HG02840 (cell line): ENCODE measurements around the gene SOAT1.
"Not testable (repeated sequence)": the region's sequence is repeated elsewhere in the genome, so short reads cannot be mapped to it uniquely, and the experiment has no call there.

Experiments used
- ATAC-seq: cut with Tn5 transposase; IDR thresholded peaks from one replicate; pipeline ENCODE4 v1.9.1; 2021; ENCODE audit warnings: mild to moderate bottlenecking, moderate library complexity, moderate number of reproducible peaks; ENCODE audit not compliant: unreplicated experiment, low FRiP score

The SOAT1 gene

DNA sequence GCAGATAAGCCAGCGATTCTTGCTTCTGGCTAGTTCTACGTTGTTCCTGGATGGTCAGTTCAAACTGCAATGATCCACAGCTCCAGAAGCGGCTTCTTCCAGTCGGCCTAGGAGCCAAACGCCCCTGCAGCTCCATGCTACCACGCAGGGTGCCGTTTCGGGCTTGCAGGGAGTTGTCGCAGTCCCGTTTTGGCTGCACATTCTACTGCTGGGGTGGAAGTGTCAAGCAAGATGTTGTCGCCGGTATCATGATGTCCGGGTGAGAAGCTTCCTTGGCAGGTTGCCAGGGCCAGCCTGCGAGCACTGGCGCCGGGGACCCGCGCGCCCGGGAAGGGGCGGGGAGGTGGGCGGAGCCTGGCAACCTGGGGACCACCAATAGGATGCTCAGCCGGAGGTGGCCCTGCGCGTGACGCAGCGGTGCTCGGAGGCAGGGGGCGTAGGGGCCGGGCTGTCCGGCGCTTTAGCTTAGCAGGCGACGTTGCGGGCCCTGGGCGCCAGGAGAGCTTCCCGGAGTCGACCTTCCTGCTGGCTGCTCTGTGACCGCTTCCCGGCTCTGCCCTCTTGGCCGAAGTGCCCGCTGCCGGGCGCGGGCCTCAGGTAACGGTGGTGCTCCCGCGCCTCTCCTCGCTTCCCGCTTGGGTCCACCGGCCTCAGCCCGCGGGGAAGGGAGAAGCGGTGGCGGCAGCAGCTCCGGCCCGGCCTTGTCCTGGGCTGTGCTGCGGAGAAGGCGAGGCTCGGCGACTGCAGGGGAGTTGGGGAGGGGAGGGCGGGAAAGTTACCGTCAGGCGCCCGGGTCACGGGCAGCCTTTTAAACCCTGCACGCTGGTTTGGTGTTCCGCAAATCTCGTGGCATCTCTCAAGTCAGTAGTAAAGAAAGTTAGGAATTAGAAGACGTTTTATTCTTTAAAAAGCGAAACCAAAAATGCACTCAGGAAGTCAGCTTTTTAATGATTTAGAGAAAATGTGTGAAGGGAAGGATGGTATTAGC is at the start of gene SOAT1:
Gene SOAT1, plus strand, starts transcription at position 458 of the 988 bp plus-strand sequence. CDS start 8,888 bp downstream, outside the sequence.
- ATAC-seq: peak; percentile 98

- not testable (repeated sequence) for ATAC-seq
These were observed 48.2 kb upstream of the SOAT1 start for GRCh38 chr1:179245426-179245825.

DNA sequence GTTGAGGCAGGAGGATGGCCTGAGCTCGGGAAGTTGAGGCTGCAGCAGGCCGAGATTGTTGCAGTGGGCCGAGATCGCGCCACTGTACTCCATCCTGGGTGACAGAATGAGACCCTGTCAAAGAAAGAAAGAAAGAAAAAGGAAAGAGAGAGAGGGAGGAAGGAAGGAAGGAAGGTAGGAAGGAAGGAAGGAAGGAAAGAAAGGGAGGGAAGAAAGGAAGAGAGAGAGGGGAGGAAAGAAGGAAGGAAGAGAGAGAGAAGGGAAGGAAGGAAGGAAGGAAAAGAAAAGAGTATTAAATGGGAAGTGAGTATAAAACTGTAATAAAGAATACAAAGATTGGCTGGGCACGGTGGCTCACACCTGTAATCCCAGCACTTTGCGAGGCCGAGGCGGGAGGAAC is 45.7 kb upstream of the SOAT1 start:
- no peak for ATAC-seq

DNA sequence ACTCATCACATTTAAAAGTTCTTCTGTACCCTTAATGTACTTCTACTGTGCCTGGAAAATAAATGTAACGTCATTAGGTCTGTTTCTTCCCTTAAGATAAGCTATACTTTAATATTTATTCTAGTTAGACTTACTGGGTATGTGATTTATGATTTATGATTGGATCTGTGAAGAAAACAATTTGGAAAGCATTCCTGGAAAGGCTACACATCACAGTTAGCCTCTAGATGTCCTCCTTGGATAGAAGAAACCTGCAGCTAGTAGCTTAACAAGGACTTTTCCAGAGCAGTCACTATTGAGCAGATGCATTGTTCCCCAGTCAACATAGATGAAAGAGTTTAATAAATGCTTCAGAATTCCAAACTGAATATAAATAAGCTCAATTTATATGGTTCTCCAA is 41.9 kb upstream of the SOAT1 start:
- ATAC-seq: no peak

DNA sequence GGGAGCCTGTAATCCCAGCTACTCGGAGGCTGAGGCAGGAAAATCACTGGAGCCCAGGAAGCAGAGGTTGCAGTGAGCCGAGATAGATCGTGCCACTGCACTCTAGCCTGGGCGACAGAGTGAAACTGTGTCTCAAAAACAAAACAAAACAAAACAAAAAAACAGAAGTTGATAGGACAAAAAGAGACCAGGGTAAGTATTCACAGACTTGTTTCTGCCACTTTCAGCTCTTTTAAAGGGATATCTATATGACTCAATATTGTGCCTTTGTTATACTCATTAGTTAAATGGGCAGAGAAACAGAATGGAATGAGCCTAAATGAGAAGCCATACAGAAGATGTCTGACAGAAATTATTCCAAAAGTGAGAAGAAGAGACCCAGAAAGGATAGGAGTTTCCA is 41.0 kb upstream of the SOAT1 start:
- ATAC-seq: no peak

- no peak for ATAC-seq
These were observed 40.2 kb upstream of the SOAT1 start for GRCh38 chr1:179253286-179253972.

DNA sequence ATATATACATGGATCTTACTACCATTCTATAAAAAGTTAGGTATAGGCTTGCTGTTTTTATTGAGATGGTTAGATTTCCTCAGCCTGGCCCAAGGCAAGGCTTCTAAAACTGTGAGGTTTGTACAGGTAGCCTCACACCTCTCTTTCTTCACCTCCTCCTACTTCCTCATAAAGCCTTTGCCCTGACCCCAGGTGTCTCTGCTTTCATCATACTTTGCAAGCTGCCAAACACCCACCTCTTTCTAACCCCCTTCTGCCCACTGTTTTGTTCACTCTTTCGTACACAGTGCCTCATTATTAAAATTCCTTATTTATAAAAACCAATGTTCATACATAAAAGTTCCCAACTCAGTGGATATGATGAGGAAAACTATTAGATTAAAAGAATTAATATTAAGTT is 31.4 kb upstream of the SOAT1 start:
- no peak for ATAC-seq

DNA sequence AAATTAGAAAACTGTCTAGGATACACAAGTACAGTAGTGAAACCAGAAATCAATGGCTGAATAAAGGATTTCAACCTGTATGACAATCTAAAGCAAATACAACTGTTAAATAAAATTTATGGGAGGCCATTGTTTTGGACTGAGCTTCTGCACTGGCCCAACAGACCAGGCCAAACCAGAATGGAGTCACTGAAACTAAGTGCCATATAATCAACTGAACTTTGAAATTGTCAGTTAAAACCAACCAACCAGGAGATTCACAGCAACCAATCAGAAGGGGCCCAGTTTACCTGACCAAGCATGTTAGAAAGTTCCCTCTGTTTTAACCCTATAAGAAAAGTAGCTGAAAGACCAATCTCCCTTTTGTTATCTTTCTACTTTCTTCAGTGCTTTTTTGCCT is 30.5 kb upstream of the SOAT1 start:
- no peak for ATAC-seq

DNA sequence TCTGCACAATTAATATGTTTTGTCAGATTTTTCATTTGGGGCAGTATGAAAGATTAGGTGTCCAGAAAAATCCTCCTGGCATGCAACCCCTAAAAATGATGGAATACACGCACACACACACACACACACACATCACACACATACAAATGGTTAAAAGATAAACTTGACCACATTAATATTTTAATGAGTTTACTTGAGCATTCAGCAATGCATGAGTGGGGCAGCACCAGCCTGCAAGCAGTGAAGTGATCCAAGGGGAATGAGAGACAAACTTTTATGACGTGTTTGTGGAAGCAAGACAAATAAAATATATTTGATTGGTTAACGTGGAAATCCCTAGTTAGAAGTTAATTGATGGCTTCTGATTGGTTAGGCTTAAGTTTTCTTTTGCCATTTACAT is 29.1 kb upstream of the SOAT1 start:
- ATAC-seq: no peak

- no peak for ATAC-seq
These were observed 24.5 kb upstream of the SOAT1 start for GRCh38 chr1:179269071-179269470.

DNA sequence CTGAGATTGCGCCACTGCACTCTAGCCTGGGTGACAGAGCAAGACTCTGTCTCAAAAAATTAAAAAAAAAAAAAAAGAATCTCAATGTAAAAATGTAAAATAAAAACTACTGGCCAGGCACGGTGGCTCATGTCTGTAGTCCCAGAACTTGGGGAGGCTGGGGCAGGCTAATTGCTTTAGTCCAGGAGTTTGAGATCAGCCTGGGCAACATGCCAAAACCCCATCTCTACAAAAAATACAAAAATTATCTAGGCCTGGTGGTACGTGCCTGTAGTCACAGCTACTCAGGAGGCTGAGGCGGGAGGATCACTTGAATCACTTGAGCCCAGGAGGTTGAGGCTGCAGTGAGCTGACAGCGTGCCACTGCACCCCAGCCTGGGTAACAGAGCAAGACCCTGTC is 19.2 kb upstream of the SOAT1 start:
- not testable (repeated sequence) for ATAC-seq

GRCh38 chr1:179278920-179279319 is 14.7 kb upstream of the SOAT1 start:
- no peak for ATAC-seq

DNA sequence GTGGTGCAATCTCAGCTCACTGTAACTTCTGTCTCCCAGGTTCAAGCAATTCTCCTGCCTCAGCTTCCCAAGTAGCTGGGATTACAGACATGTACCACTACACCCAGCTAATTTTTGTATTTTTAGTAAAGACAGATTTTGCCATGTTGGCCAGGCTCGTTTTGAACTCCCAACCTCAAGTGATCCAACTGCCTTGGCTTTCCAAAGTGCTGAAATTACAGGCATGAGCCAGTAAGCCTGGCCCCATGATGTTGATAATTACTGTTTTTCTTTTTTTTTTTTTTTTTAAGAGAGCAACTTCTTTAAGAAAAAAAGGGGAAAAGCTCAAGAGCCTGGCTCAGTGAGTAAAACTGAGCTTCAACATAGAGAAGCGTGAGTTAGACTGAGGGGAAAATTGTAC is 9.6 kb upstream of the SOAT1 start:
- ATAC-seq: no peak

DNA sequence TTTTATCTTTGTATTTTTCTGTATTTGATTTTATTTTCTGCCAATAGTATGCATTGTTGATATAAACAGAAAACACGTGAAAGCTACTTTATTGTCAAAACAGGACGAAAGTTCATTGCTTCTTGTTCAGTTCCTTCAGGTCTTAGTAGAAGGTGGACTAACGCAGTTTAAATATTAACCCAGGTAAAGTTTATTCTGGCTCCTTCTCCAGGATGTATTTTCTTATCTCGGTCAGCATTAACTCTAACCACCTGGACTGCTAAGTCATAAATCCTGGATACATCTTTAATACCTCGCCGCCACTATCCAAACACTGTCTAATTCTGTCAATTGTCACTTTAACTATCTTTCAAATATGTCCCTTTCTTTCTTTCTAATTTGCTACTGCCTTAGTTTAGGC is 5.7 kb upstream of the SOAT1 start:
- ATAC-seq: no peak

DNA sequence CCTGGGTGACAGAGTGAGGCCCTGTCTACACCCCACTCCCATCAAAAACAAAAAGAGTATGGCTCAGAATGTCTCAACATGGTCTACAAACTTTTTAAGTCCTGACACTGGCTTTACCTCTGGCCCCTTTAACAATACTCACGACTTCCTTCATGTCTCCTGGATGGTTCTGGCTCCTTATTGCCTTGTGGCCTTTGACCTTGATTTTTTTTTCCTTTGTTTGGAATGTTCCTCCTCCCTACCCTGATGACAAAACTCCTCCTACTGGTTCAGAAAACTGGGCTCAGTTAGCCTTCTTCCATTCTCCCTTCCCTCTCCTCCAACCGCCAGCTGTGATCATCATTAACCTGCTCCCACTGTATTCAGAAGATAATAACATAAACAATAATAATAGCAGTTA is 4.6 kb upstream of the SOAT1 start:
- ATAC-seq: no peak

DNA sequence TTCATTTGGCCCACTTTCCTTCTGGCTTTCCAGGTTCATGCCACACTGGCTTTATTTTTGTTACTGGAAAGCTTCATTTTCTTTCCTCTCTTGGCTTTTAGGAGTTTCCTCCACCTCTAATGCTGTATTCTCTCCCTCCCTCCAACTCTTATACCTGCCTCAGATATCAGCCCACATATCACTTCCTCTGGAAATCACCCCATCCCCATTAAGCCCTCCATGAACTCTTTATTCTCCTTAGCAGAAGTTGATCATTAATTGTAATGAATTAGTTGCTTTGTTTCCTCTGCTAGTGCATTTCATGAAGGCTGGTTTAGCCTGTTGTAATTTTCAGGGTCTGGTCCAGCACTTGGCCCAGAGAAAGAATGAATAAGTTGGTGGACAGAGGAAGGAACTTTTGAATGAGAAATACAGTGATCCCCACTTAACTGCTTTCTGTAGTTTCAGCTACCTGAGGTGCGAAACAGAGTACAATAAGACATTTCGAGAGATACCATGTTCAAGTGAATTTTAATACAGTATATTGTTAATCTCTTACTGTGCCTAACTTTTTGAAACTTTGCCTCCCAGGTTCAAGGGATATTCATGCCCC is 1.7 kb downstream of the SOAT1 start:
- no peak for ATAC-seq

- no peak for ATAC-seq
These were observed 2.9 kb downstream of the SOAT1 start for GRCh38 chr1:179296356-179297104.

DNA sequence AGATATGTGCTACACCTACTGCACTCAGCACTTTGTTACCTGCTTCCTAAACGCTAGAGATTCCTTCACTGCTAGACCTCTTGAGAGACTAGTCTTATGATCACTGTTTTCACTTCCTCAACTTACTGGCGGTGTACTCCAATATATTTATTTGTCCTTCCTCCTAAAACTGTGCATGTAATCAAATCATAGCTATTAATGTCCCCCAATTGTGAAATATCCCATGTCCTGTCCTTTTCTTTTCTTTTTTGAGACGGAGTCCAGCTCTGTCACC is 3.4 kb downstream of the SOAT1 start:
- ATAC-seq: no peak

- peak; percentile 81 for ATAC-seq
These were observed 5.4 kb downstream of the SOAT1 start for GRCh38 chr1:179298952-179299351.

DNA sequence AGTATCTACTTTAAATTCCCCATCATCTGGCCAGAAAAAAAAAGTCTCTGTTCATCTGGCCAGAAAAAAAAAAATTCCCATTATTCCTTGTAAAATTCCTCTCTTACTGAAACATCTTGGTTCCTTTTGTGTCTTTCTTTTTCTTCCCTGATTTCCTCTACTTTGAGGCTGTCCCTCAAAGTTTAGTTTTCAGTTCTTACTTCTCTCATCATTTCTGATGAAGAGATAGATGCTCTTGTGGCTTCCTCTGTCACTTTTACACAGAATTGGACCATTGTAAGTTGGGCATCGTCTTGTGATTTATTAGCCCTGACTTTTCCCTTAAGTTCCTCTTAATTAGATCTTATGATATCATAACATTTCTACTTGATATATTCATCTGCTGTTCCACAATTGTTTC is 6.5 kb downstream of the SOAT1 start:
- ATAC-seq: no peak

DNA sequence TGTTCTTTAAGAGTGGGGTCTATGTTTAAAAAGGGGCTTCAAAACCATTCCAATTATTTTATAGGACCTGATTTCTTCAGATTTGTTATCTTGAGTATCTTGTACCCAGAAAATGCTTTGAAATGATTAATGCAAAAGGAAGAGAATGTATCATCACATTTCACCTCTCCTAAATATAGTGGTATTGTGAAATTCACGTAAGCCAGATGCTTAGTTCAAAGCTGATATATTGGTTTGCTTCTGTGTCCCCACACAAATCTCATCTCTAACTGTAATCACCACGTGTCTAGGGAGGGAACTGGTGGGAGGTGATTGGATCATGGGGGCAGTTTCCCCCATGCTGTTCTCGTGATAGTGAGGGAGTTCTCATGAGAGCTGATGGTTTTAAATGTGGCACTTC is 8.5 kb downstream of the SOAT1 start:
- ATAC-seq: no peak
